GM12878 (cell line): Measurements from ENCODE around the gene TKT. TPM values are rescaled to one million over a fixed set of nuclear protein-coding genes. Genes with fewer than 3 reads are reported as not detected.
"Not testable (repeated sequence)": the region's sequence is repeated elsewhere in the genome, so short reads cannot be mapped to it uniquely, and the experiment has no call there.

ENCODE experiments used
- ATAC-seq: fragments of 200-7000 bp; cut with Tn5 transposase; 3 replicates; pipeline ENCODE4 v1.9.1; 2020; ENCODE audit warnings: mild to moderate bottlenecking, moderate library complexity
- BruUV-seq: library from RNA; stranded (reverse); fragments of 400-500 nt; replicated peaks from 2 replicates; lab custom pipeline; 2021; lab: Mats Ljungman, UMichigan
- CTCF ChIA-PET: fragments of 300-600 bp; sonication (Branson Sonifier 250); formaldehyde crosslinking; extraction: SDS; loops from one replicate; lab custom pipeline; 2021; ENCODE audit warnings: inconsistent platforms; lab: Yijun Ruan, JAX
- POLR2A ChIA-PET: fragments of 350-600 bp; formaldehyde crosslinking; extraction: SDS; loops from one replicate; lab custom pipeline; 2021; ENCODE audit warnings: inconsistent platforms; lab: Charles Lee
- RAD21 ChIA-PET: fragments of 300-600 bp; sonication (Branson Sonifier 250); formaldehyde crosslinking; loops from one replicate; lab custom pipeline; 2023; ENCODE audit warnings: antibody characterized with exemption; ENCODE audit not compliant: unreplicated experiment; lab: Charles Lee
- SMC1A ChIA-PET: fragments of 300-600 bp; sonication (Branson Sonifier 250); formaldehyde crosslinking; loops from one replicate; lab custom pipeline; 2023; ENCODE audit not compliant: unreplicated experiment, uncharacterized antibody; lab: Charles Lee
- DNase-seq: peaks from one replicate; pipeline ENCODE4 v3.0.0-alpha.2; 2011; ENCODE audit warnings: low read depth, low spot score
- FAIRE-seq: peaks from 3 replicates; lab custom pipeline; 2011; peaks lifted over from hg19 to GRCh38; lab: Jason Lieb, UNC
- H2AFZ ChIP-seq: 2 replicates; pipeline ENCODE4 v1.6.0; 2011; ENCODE audit warnings: low read depth, low read length, control low read depth; ENCODE audit not compliant: control insufficient read depth
- H3K27ac ChIP-seq: 2 replicates; pipeline ENCODE4 v1.5.1; 2011; ENCODE audit warnings: control low read depth; ENCODE audit not compliant: control insufficient read depth, insufficient read depth
- H3K27me3 ChIP-seq, 2 experiments: replicated peaks in 1 of 2; 2 replicates each; pipeline versions ENCODE4 v1.6.0 to v1.6.1; 2011; ENCODE audit warnings: low read length in 1 of 2; ENCODE audit not compliant: control insufficient read depth in 2 of 2, insufficient read depth in 2 of 2
- H3K36me3 ChIP-seq, 2 experiments: 2 replicates each; pipeline ENCODE4 v1.5.1; 2011; ENCODE audit warnings: low read length in 1 of 2; ENCODE audit not compliant: control insufficient read depth in 2 of 2, insufficient read depth in 2 of 2
- H3K4me1 ChIP-seq: 2 replicates; pipeline ENCODE4 v1.6.1; 2011; ENCODE audit warnings: mild to moderate bottlenecking, low read length, moderate library complexity, mixed read lengths; ENCODE audit not compliant: control insufficient read depth, insufficient read depth
- H3K4me2 ChIP-seq: 2 replicates; pipeline ENCODE4 v1.6.0; 2011; ENCODE audit warnings: control low read depth; ENCODE audit not compliant: control insufficient read depth, insufficient read depth
- H3K4me3 ChIP-seq: fragments of 200-600 bp; sonication (generic); 2 replicates; pipeline ENCODE4 v1.5.1; 2016
- H3K79me2 ChIP-seq: 2 replicates; pipeline ENCODE4 v1.6.0; 2011; ENCODE audit warnings: low read length; ENCODE audit not compliant: control insufficient read depth, insufficient read depth
- H3K9ac ChIP-seq: 2 replicates; pipeline ENCODE4 v1.8.0; 2011; ENCODE audit warnings: low read length, control low read depth, mixed read lengths; ENCODE audit not compliant: control insufficient read depth, insufficient read depth
- H3K9me3 ChIP-seq: replicated peaks from 3 replicates; pipeline ENCODE4 v1.5.1; 2011; ENCODE audit warnings: mild to moderate bottlenecking, low read length; ENCODE audit not compliant: control insufficient read depth, insufficient read depth
- H4K20me1 ChIP-seq: 2 replicates; pipeline ENCODE4 v1.6.0; 2011; ENCODE audit not compliant: control insufficient read depth, insufficient read depth
- ATF7 ChIP-seq: fragments of 450-650 bp; IDR thresholded peaks from 2 replicates; pipeline ENCODE4 v1.6.1; 2016; ENCODE audit warnings: low read depth, mild to moderate bottlenecking
- CHD2 ChIP-seq: IDR thresholded peaks from 2 replicates; pipeline ENCODE4 v1.6.1; 2011; ENCODE audit warnings: low read depth, low read length, improper control_type of control experiment, borderline replicate concordance
- EED ChIP-seq: sonication (generic); IDR thresholded peaks from 2 replicates; pipeline ENCODE4 v1.6.1; 2016; ENCODE audit warnings: antibody characterized with exemption, low read depth
- FOS ChIP-seq: IDR thresholded peaks from 3 replicates; pipeline ENCODE4 v1.6.1; 2011; ENCODE audit warnings: borderline replicate concordance; ENCODE audit not compliant: insufficient read length; ENCODE audit errors: extremely low read depth
- HCFC1 ChIP-seq: fragments of 150-350 bp; IDR thresholded peaks from 2 replicates; pipeline ENCODE4 v1.6.1; 2014; ENCODE audit warnings: low read length
- HDAC6 ChIP-seq: fragments of 200-600 bp; sonication (generic); IDR thresholded peaks from one replicate; pipeline ENCODE4 v1.8.0; 2017; ENCODE audit warnings: antibody characterized with exemption; ENCODE audit not compliant: unreplicated experiment
- KAT2A ChIP-seq: conservative IDR thresholded peaks from 2 replicates; pipeline ENCODE4 v1.6.1; 2011; ENCODE audit warnings: low read depth, low read length; ENCODE audit not compliant: control insufficient read depth
- POLR2A ChIP-seq: IDR thresholded peaks from 2 replicates; pipeline ENCODE4 v1.6.1; 2011; ENCODE audit warnings: low read depth, mild to moderate bottlenecking, low read length
- SMAD5 ChIP-seq: IDR thresholded peaks from 2 replicates; pipeline ENCODE4 v1.6.1; 2016; ENCODE audit warnings: antibody characterized with exemption, low read depth
- SUZ12 ChIP-seq: fragments of 200-600 bp; sonication (generic); IDR thresholded peaks from one replicate; pipeline ENCODE4 v1.6.1; 2018; ENCODE audit warnings: antibody characterized with exemption, mild to moderate bottlenecking; ENCODE audit not compliant: unreplicated experiment
- TCF3 ChIP-seq: IDR thresholded peaks from 2 replicates; pipeline ENCODE4 v1.6.1; 2012; ENCODE audit warnings: low read depth, mild to moderate bottlenecking, low read length, borderline replicate concordance; ENCODE audit not compliant: insufficient read depth
- WGBS: methylation state at CpG from one replicate; pipeline ENCODE4 v1.1.6; 2016; ENCODE audit warnings: low lambda C conversion rate; ENCODE audit not compliant: insufficient replicate concordance, insufficient coverage; ENCODE audit errors: missing lambda C conversion rate; 5-methylcytosine and 5-hydroxymethylcytosine counted together
- in situ Hi-C: fragments of 300-500 bp; cut with MboI; formaldehyde crosslinking; loops from 9 replicates; pipeline ENCODE4 v1.14.3; 2018; ENCODE audit warnings: mixed read lengths
- intact Hi-C: fragments of 100-400 bp; cut with micrococcal nuclease; formaldehyde crosslinking; loops from one replicate; pipeline ENCODE4 v1.14.2; 2022; ENCODE audit not compliant: unreplicated experiment
- polyA plus RNA-seq, 11 experiments: library from polyadenylated mRNA; depleted of rRNA in 4 of 11; unstranded in 6 of 11; stranded (reverse) in 5 of 11; fragments of >200 nt; fragmentation: Nextera tagmentation in 4 of 11; fragmentation: Illumina TruSeq in 1 of 11; extraction: Ambion mirVana in 4 of 11; extraction: Trizol in 1 of 11; gene quantifications; 1 replicate in 1 of 11; 2 replicates in 10 of 11; pipeline versions ENCODE4 v1.2.1 to v1.2.3, GENCODE V29; 2011 to 2016; ENCODE audit warnings: inconsistent platforms in 2 of 11, missing spikeins in 2 of 11, low read depth in 1 of 11
- total RNA-seq, 4 experiments: library from RNA; depleted of rRNA in 3 of 4; stranded (reverse); fragments of >200 nt in 3 of 4; fragmentation: Illumina TruSeq in 1 of 4; extraction: Trizol in 1 of 4; gene quantifications; 2 replicates each; pipeline versions ENCODE4 v1.2.1 to v1.2.3, GENCODE V29; 2013 to 2021

TKT gene
- total and polyA plus RNA-seq, 10 of the 15 experiments (the other 5 are each of a cell fraction or from before 2014, with no cell fraction given), result 56.4 to 385 (median 143) TPM

DNA sequence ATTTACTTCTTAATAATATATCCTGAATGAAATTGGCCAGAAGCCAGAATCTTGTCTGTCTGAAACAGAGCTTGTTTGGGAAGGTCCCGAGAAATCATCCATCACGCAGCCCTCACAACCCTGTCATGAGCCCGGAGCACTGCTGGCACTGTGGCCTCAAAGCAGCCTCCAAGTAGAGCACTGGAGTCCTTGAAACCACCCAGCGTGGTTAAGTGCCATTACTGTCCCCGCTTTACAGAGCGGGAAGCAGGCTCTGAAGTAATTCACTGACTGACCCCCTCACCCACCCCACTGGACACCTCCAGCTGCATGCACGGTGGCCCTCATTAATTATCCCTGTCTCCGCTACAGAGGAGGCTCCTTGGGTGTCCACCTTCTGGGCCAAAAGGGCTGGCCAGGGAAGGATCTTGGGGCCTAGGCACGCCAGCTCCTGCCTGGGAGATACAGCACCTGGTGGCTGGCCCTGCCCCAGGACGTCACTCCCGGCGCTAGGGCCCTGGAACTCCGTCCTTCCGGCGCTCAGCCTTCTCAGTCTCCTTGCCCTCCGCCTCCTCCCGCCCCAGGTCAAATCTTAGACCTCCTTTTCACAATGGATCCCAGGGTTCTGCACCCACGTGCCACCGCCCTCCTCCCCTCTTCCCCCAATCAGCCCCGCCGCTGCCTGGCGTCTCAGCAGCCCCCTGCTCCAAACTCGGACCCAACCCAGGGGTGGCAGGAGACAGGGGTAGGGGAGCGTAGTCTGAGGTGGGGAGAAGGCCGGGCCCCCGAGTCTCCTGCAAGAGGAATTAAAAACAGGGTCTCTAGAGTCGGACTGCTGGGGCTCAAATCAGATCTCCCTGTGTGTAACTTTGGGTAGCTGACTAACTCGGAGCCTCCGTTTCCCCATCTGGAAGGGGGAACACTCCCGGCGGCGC is 1.1 kb downstream of the TKT start (continued):
- no peak for TF ChIP-seq KAT2A
- TF ChIP-seq POLR2A, result no peak; the same call in 1 of the 2 replicates
- no peak for TF ChIP-seq SMAD5
- no peak for TF ChIP-seq ATF7
- no peak for TF ChIP-seq SUZ12
- TF ChIP-seq HDAC6, result no peak

DNA sequence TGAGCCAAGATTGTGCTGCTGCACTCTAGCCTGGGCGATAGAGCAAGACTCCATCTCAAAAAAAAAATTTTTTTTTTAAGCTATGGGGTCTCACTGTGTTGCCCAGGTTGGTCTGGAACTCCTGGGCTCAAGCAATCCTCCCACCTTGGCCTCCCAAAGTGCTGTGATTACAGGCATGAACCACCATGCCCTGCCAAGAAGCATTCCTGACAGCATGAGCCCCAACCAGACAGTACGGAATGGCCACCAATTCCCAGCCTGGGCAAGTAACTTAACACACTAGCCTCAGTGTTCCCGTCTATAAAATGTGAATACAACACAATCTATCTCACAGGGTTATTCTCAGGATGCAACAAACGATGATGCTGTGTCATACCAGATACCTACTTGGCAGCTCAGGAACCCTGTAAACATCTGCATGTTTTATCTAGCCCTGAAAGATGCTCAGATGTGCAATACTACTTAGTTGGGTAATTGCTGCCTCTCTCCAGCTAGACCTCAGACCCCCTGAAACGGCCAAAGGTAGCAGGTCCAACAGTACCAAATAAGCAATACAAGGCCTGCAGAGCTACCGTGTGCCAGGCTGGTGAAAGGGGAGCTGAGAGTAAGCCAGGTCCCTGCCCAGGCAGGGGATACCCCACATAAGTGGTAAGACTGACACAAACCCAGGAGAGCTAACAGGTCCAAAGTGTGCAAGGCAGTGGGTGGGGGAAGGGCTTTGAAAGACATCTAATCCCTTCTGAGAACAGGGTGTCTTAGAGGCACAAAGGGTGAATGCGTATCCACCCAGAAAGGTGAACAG is 1.9 kb downstream of the TKT start:
- DNase-seq, result no peak
- BruUV-seq, result TSS peak; percentile 51
- no peak for TF ChIP-seq TCF3
- no peak for TF ChIP-seq EED
- TF ChIP-seq FOS, result no peak
- TF ChIP-seq HCFC1, result no peak
- no peak for TF ChIP-seq CHD2
- SMC1A ChIA-PET, result interaction anchor here (1.4 to 2.5 kb wide), 4 partner anchors 12 to 55 kb away, joined by 3 to 5 read pairs (median 3); no protein-coding TSS in a partner anchor
- Histone ChIP-seq H3K36me3 (no peaks in the 10 kb centered on the region), H3K79me2 (peaks cover 65% of the 10 kb centered on the region), H3K4me3 (peak overlapping the region; percentile 92), H3K4me2 (peak overlapping the region; percentile 99), H3K27ac (peak overlapping the region; percentile 79), H3K9me3 (no peaks in the 10 kb centered on the region), H3K4me1 (peaks cover 32% of the 10 kb centered on the region), H2AFZ (no peak overlapping the region), H3K9ac (peak overlapping the region; percentile 93), H4K20me1 (peaks cover 11% of the 10 kb centered on the region), H3K27me3 (no peaks in the 10 kb centered on the region)
- WGBS, result 14% methylated on average over 7 of the region's 7 CpGs
- intact Hi-C loops (no loop called here), in situ Hi-C loops (no loop called here)
- POLR2A ChIA-PET, result interaction anchor here (0.6 to 1.6 kb wide), 2 partner anchors 94 to 138 kb away, joined by 3 to 6 read pairs; partner anchors contain the start of gene DCP1A
- CTCF ChIA-PET, result interaction anchor here (0.7 to 2.2 kb wide), 5 partner anchors 22 to 139 kb away, joined by 3 to 12 read pairs (median 3); partner anchors contain the start of gene DCP1A
- no peak for FAIRE-seq
- ATAC-seq, result no peak
- RAD21 ChIA-PET, result interaction anchor here (0.7 to 1.4 kb wide), 2 partner anchors 9 to 144 kb away, joined by 3 read pairs; no protein-coding TSS in a partner anchor

DNA sequence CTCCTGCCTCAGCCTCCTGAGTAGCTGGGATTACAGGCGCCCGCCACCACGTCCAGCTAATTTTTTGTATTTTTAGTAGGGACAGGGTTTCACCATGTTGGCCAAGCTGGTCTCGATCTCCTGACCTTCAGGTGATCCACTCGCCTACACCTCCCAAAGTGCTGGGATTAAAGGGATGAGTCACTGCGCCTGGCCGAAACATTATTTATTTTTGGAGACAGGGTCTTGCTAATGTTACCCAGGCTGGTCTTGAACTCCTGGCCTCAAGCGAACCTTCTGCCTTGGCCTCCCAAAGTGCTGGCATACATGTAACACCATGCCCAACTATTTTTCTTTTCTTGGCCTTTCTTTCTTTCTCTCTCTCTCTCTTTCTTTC is 2.9 kb downstream of the TKT start:
- intact Hi-C loops, in situ Hi-C loops, H3K27me3 ChIP-seq, H3K36me3 ChIP-seq, DNase-seq, H3K9me3 ChIP-seq, BruUV-seq, H2AFZ ChIP-seq, FAIRE-seq, H3K9ac ChIP-seq, ATAC-seq: not testable (repeated sequence)
- POLR2A ChIA-PET, result interaction anchor here (1.4 kb wide), 1 partner anchor 9 kb away, joined by 10 read pairs; no protein-coding TSS in a partner anchor
- Histone ChIP-seq H3K4me3 (peak overlapping the region; percentile 92), H3K4me2 (peak overlapping the region; percentile 99), H3K27ac (peak overlapping the region; percentile 8; the same call in 1 of the 2 replicates), H3K4me1 (peaks cover 32% of the 10 kb centered on the region), H4K20me1 (peaks cover 11% of the 10 kb centered on the region), H3K79me2 (peaks cover 73% of the 10 kb centered on the region)
- WGBS, result 24% methylated on average over 8 of the region's 8 CpGs
- SMC1A ChIA-PET, result interaction anchor here (1.2 to 2.5 kb wide), 2 partner anchors 33 to 72 kb away, joined by 3 to 5 read pairs; no protein-coding TSS in a partner anchor
- RAD21 ChIA-PET, result interaction anchor here (1.4 kb wide), 1 partner anchor 143 kb away, joined by 3 read pairs; no protein-coding TSS in a partner anchor
- CTCF ChIA-PET, result interaction anchor here (0.9 to 1.5 kb wide), 2 partner anchors 33 to 53 kb away, joined by 4 read pairs; no protein-coding TSS in a partner anchor
